Mammary microvascular endothelial cell (primary cell): ENCODE results near the gene RRM2. TPM values are rescaled to one million over a fixed set of nuclear protein-coding genes. Genes with fewer than 3 reads are reported as not detected.

Experiments
- total RNA-seq: library from RNA; depleted of rRNA; stranded (reverse); fragments of >200 nt; gene quantifications from 2 replicates; pipeline ENCODE4 v1.2.3, GENCODE V29; 2015

RRM2 gene
- 149 and 173 TPM in 2 replicates for total RNA-seq

GRCh38 chr2:10122500-10123280 is at the start of gene RRM2:
RRM2 (plus strand) TSS chr2:10122739; CDS start chr2:10122799, 60 bp downstream.

DNA sequence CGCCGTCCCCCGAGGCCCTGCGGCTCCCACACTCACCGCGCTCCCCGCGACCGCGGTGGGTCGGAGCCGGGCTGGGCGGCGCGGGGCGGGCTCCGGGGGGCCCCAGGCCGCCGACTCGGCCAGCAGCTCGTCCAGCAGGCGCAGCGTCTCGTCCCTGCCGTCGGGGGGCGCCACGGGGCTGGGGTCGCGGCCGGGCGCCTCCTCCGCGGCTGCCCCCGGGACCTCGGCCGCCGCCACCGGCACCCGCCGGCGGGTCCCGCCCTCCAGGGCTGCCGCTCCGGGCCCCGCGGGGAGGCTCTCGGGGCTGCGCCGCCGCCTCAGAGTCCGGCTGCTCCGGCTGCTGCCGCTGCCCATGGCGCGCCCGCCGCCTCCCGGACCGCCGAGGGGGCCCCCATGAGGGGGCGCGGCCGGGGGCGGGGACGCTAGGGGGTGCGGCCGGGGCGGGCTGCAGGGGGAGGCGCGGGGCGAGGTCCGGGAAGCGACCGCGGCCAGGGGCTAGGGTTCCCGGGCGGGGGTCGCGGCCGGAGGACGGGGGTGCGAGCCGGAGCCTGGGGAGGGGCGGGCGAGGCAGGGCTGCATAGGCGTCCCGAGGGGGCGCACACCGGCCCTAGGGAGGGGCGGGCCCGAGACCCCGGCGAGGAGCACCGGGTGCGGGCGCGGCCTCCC is 42.5 kb upstream of the RRM2 start, which contains the start of gene CYS1:
TSS of gene CYS1 (minus strand) at position 542 of the 666 bp plus-strand sequence. CDS start at position 354, 188 bp downstream.

Other genes with a start within 250 kb of the RRM2 start
- 0.73 and 0.94 TPM in 2 replicates for gene GRHL1, start 171.0 kb upstream of the RRM2 start, total RNA-seq
- gene KLF11, start 79.2 kb upstream of the RRM2 start, total RNA-seq: 8.7 and 10.7 TPM in 2 replicates
- 1.3 TPM in 1 of 2 replicates, not detected in the other for gene CYS1, start 42.3 kb upstream of the RRM2 start, total RNA-seq
- 199 and 212 TPM in 2 replicates for gene HPCAL1, start 180.2 kb downstream of the RRM2 start, total RNA-seq